GM18907 (cell line): ENCODE data around the gene E2F4.

ENCODE experiments used
- ATAC-seq: cut with Tn5 transposase; IDR thresholded peaks from one replicate; pipeline ENCODE4 v1.9.1; 2021; ENCODE audit warnings: mild to moderate bottlenecking, moderate library complexity; ENCODE audit not compliant: unreplicated experiment

Gene E2F4

GRCh38 chr16:67230809-67231660, 39.1 kb downstream of the E2F4 start:
- no peak for ATAC-seq

DNA sequence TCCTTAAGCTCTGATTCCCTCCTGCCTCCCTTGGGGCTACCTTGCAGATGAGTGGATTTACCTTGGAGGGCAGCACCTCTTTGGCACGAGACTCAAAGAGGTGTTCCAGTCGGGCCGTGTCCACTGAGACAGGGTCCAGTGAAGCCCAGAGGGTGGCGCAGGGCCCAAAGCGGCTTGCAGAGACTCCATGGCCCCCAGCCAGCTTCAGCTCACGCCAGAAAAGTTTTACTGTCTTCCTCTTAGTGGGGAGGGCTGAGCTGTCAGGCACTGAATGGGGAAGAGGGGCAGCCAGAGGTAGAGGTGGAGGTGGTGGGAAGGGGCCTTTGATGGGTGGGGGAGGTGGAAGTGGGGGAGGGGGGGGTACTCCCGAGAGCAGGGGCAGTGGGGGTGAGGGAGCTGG, 41.6 kb downstream of the E2F4 start:
- ATAC-seq, result no peak

- no peak for ATAC-seq
Measured at GRCh38 chr16:67234180-67234597, 42.2 kb downstream of the E2F4 start.

- ATAC-seq, result no peak
Measured at GRCh38 chr16:67235816-67236562, 44.0 kb downstream of the E2F4 start.

DNA sequence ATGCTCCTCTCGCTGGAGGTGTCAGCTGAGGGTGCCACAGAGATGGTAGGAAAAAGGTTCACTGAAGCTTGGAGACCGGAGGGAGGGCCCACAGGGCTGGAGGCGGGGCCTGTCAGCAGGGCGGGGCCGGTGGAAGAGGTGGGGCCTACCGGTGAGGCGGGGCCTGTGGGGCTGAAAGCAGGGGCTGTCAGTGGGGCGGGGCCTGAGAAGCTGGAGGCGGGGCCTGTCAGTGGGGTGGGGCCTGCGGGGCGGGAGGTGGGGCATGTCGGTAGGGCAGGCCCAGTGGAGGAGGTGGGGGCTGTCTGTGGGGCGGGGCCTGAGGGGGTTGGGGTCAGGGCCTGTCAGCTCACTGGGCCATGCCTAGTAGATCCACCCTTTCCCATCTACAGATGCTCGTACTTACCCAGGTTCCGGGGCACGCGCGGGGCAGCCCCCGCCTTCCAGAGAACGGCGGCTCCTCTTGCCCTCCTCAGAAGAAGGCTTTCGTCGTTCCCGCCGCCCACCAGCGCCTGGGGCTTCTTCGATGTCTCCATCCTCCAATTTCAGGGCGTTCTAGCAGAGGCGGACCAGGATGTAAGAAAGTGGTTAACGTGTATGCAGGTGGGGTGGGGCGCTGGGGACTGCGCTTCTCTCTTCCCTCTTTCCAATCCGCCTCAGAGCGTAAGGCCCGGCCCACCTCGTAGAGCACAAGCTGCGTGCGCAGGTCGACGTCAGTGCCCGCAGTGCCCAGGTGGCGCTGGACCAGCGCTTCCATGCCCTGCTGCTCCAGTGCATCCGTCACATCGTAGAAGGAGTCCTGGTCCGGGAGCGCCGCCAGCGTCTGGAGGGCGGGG, 44.8 kb downstream of the E2F4 start:
- no peak for ATAC-seq

DNA sequence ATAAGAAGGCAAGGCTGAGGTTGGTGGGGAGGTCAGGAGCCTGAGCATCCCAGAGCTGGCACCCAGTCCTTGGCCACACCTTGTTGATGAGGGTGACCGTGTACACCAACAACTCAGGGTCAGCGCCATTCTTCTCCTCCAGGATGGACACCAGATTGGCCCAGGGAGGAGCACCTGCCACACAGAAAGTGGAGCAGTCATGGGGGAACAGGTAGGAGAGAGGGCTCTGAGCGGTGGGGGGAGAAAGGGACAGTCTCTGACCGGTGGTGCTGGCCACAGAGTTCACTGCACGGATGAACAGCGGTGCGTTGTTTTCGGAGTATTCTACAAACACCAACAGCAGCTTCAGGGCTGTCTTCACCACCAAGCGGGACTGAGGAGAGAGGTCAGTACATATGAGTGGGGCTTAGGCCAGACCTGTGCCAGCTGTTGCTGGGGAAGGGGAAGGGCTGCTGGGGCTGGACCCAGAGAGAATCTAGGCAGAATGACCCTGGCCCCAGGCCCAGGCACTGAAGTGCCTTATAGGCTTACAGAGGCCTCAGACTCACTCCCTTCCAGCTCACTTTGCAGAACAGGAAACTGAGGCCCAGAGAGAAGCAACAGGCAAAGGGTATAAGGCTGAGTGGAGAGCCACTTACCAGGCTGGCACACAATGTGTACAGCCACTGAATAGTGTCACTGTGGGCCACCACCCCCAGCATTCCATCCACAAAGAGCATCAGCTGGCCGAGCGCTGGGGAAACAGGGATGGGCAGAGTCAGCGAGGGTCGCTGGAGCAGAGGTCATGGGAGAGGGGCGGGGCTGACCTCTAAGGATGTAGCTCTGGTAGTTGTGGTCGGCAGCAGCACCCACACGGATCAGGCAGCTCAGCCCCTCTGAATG, 45.7 kb downstream of the E2F4 start:
- no peak for ATAC-seq

- no peak for ATAC-seq
Measured at GRCh38 chr16:67238278-67238575, 46.3 kb downstream of the E2F4 start.

GRCh38 chr16:67238806-67239470, 47.0 kb downstream of the E2F4 start:
- ATAC-seq, result no peak

DNA sequence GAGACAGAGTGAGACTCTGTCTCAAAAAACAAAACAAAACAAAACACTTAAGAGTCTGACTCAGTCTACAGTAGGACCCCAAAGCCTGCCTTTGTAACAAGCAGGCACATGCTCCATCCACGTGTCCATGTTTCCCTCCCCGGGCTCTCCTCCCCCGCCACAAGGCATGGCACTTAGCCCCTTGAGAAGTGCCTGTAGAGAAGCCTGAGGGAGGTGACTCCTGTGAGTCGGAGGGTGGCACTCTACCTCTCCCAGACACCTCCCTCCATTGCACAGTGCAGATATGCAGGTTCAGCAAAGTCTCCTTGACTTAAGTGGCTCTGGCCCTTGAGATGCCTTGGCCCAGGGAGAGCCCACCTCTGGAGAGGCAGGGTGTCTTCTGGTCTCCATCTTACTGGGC, 48.6 kb downstream of the E2F4 start:
- no peak for ATAC-seq

GRCh38 chr16:67241008-67241900, 49.3 kb downstream of the E2F4 start:
- no peak for ATAC-seq

GRCh38 chr16:67242138-67242730, 50.3 kb downstream of the E2F4 start:
- no peak for ATAC-seq

- no peak for ATAC-seq
Measured at GRCh38 chr16:67243481-67243880, 51.5 kb downstream of the E2F4 start.

DNA sequence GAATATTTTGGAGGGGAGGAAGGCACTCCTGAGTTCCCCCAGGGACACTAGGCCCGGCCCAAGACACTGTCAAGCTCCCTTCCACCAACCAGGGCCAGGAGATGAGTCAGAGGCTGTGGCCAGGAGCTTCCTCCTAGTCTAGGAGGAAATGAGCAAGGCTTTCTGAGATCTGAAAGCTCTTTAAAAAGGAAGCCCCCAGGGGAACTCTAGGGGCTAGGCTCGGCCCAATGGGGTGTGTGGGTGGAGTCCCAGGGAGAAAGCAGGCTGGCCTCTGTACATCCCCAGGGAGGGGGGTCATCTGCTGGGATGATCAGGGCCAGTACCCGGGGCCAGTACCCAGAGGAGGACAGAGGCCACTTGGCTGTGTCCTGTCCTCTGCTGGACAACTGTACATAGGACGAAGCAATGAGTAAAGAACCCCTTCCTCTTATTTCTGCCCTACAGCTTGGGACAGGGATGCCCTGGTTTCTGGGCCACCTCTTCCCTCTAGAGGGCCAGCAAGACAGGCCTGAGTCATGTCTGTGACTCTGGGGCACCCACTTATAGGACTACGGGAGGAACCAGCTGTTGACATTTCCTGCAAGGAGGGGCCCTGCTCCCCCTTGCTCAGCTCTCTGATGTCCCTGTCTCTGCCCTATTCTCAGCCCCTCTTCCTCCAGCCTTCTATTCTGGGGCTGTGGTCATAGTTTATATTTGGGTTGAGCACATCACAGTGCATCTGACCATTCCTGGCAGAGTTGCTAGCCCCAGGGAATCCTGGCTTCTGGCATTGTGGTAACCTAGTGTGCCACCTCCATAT, 52.6 kb downstream of the E2F4 start:
- peak; percentile 55 for ATAC-seq

GRCh38 chr16:67245186-67245585, 53.2 kb downstream of the E2F4 start:
- ATAC-seq, result no peak

GRCh38 chr16:67245674-67246080, 53.7 kb downstream of the E2F4 start:
- no peak for ATAC-seq

GRCh38 chr16:67246081-67246755, 54.3 kb downstream of the E2F4 start:
- peak; percentile 21 for ATAC-seq

DNA sequence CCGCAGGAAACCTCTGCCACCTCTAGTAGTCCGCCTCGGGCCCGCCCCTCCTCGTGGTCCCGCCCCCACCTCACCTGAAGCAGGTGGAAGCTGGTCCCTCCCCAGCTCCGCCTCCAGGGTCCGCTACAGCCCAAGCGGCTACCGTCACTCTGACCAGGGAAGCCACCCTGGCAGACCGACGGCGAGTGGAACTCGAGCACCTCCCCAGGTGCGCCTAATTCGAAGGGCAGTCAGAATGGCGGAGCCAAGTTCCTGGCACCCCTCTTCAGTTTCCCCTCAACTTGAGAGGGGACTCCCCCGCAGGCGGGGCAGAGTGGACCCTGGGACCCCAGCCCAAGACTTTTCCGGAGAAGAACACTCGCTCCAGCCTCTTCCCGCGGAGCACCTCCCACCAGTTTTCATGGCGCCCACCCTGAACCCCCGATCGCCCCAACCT, 54.8 kb downstream of the E2F4 start:
- peak; percentile 13 for ATAC-seq
